ENCODE data around the gene CALML3. TPM values are rescaled to one million over a fixed set of nuclear protein-coding genes. Genes with fewer than 3 reads are reported as not detected.

The CALML3 gene
- total RNA-seq, 1 experiment from 2014 or later, result not detected

DNA sequence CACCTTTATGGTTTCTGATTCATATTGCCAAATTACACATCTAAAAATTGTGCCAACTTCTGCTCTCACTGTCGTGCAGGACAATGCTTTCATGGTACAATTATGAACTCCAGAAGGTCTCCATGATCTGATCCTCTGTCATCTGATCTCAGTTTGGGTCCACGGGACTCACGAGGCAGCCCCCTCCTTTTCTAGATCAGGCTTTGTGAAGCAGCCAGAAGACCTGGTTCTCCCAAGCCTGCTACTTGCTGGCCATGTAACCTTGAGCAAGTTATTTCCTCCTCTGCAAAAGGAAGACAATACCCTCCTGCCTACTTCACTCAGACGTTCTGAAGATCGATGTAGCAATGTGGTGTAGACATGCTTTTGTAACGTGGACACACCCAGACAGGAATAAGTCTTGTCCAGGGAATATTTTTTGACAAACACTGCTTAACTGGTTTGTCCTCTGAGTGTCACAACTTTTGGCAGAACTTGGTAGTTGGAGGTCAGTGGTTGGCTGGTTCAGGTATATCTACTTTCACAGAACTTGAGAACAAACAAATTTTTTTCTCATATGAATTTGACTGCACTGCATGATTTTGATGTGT lies 19.6 kb downstream of the CALML3 start:
- CTCF ChIA-PET, result no interaction called here
- Histone ChIP-seq H3K4me3 (ENCODE audit: low read depth, low read length, poor library complexity, severe bottlenecking) (no peak overlapping the region), H3K9me3 (ENCODE audit: low read depth, low read length, poor library complexity, severe bottlenecking) (peaks cover 11% of the 10 kb centered on the region), H3K27ac (ENCODE audit: low read depth, low read length, poor library complexity, severe bottlenecking) (no peak overlapping the region), H3K27me3 (replicated peaks; ENCODE audit: insufficient read depth, low read depth, low read length, poor library complexity) (no peaks in the 10 kb centered on the region), H3K4me1 (ENCODE audit: insufficient read depth, low read length, poor library complexity, severe bottlenecking) (no peaks in the 10 kb centered on the region), H3K36me3 (ENCODE audit: insufficient read depth, low read length, poor library complexity, severe bottlenecking) (no peaks in the 10 kb centered on the region)
- no peak for DNase-seq (ENCODE audit: low spot score)
- BruUV-seq (replicated peaks), result no TSS peak
- POLR2A ChIA-PET (ENCODE audit: low non-redundant PET), result no interaction called here
- intact Hi-C loops (cut with micrococcal nuclease; ENCODE audit: unreplicated experiment), result no loop called here
- TF ChIP-seq EZH2 (IDR thresholded peaks at IDR 0.05; ENCODE audit: borderline replicate concordance, low read depth, low read length, poor library complexity, severe bottlenecking), result no peak
- TF ChIP-seq, protein P1, sequence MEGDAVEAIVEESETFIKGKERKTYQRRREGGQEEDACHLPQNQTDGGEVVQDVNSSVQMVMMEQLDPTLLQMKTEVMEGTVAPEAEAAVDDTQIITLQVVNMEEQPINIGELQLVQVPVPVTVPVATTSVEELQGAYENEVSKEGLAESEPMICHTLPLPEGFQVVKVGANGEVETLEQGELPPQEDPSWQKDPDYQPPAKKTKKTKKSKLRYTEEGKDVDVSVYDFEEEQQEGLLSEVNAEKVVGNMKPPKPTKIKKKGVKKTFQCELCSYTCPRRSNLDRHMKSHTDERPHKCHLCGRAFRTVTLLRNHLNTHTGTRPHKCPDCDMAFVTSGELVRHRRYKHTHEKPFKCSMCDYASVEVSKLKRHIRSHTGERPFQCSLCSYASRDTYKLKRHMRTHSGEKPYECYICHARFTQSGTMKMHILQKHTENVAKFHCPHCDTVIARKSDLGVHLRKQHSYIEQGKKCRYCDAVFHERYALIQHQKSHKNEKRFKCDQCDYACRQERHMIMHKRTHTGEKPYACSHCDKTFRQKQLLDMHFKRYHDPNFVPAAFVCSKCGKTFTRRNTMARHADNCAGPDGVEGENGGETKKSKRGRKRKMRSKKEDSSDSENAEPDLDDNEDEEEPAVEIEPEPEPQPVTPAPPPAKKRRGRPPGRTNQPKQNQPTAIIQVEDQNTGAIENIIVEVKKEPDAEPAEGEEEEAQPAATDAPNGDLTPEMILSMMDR (conservative IDR thresholded peaks at IDR 0.05; ENCODE audit: low read depth, low read length), result no peak

DNA sequence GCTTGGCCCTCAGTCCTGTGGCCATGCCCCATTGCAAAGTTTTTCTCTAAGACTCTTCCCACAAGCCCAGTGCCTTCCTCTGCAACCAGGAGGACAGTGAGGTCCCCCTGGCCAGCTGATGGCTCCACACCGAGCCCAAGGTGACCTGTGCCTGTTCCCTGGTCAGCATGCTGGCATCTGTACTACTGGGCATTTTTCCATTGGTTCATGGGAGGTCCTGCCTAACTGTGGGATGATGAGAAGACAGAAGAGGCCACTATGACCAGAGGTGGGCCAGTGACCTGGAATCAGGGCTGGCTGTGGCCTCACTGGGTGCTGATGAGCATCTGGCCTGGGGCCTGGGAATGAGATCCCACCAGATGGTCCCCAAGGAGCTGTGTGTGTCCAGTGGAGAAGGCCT lies 20.2 kb downstream of the CALML3 start:
- H3K4me1 ChIP-seq (ENCODE audit: insufficient read depth, low read length, poor library complexity, severe bottlenecking), result no peaks in the 10 kb centered on the region
- H3K4me3 ChIP-seq (ENCODE audit: low read depth, low read length, poor library complexity, severe bottlenecking), result no peak overlapping the region
- no peak for TF ChIP-seq EZH2 (IDR thresholded peaks at IDR 0.05; ENCODE audit: borderline replicate concordance, low read depth, low read length, poor library complexity, severe bottlenecking)
- TF ChIP-seq, protein P1 (conservative IDR thresholded peaks at IDR 0.05; ENCODE audit: low read depth, low read length), result no peak
- POLR2A ChIA-PET (ENCODE audit: low non-redundant PET), result no interaction called here
- peaks cover 11% of the 10 kb centered on the region for H3K9me3 ChIP-seq (ENCODE audit: low read depth, low read length, poor library complexity, severe bottlenecking)
- no TSS peak for BruUV-seq (replicated peaks)
- CTCF ChIA-PET, result no interaction called here
- H3K27ac ChIP-seq (ENCODE audit: low read depth, low read length, poor library complexity, severe bottlenecking), result no peak overlapping the region
- DNase-seq (ENCODE audit: low spot score), result no peak
- intact Hi-C loops (cut with micrococcal nuclease; ENCODE audit: unreplicated experiment), result no loop called here
- H3K27me3 ChIP-seq (replicated peaks; ENCODE audit: insufficient read depth, low read depth, low read length, poor library complexity), result no peaks in the 10 kb centered on the region
- no peaks in the 10 kb centered on the region for H3K36me3 ChIP-seq (ENCODE audit: insufficient read depth, low read length, poor library complexity, severe bottlenecking)

DNA sequence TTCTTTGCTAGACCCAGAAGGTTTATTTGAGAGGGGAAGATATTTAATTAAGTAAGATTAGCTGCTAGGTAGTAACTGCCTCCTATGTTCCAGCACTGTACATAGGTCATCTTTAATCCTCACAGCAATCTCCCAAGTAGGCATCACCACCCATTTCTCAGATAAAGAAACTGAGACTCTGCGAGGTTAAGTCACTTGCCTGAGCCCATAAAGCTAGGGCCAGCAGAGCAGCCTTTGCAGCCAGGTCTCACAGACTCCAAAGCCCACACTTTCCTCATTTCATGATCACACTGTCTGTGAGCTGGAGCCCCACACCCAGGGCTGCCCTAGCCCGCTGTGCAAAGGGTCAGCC lies 20.6 kb downstream of the CALML3 start:
- Histone ChIP-seq H3K36me3 (ENCODE audit: insufficient read depth, low read length, poor library complexity, severe bottlenecking) (no peaks in the 10 kb centered on the region), H3K4me3 (ENCODE audit: low read depth, low read length, poor library complexity, severe bottlenecking) (no peak overlapping the region), H3K27me3 (replicated peaks; ENCODE audit: insufficient read depth, low read depth, low read length, poor library complexity) (no peaks in the 10 kb centered on the region), H3K4me1 (ENCODE audit: insufficient read depth, low read length, poor library complexity, severe bottlenecking) (no peaks in the 10 kb centered on the region), H3K9me3 (ENCODE audit: low read depth, low read length, poor library complexity, severe bottlenecking) (peaks cover 11% of the 10 kb centered on the region), H3K27ac (ENCODE audit: low read depth, low read length, poor library complexity, severe bottlenecking) (no peak overlapping the region)
- intact Hi-C loops (cut with micrococcal nuclease; ENCODE audit: unreplicated experiment), result no loop called here
- TF ChIP-seq EZH2 (IDR thresholded peaks at IDR 0.05; ENCODE audit: borderline replicate concordance, low read depth, low read length, poor library complexity, severe bottlenecking), result no peak
- TF ChIP-seq, protein P1 (conservative IDR thresholded peaks at IDR 0.05; ENCODE audit: low read depth, low read length), result no peak
- POLR2A ChIA-PET (ENCODE audit: low non-redundant PET), result no interaction called here
- BruUV-seq (replicated peaks), result no TSS peak
- no peak for DNase-seq (ENCODE audit: low spot score)
- CTCF ChIA-PET, result no interaction called here

Data from A673 (cell line).